GM18511 (cell line): ENCODE data around the gene CLDN7.

Source experiments
- ATAC-seq: cut with Tn5 transposase; IDR thresholded peaks from one replicate; pipeline ENCODE4 v1.9.1; 2021; ENCODE audit warnings: mild to moderate bottlenecking, moderate library complexity; ENCODE audit not compliant: unreplicated experiment

Gene CLDN7

GRCh38 chr17:7221278-7222092 lies 40.8 kb downstream of the CLDN7 start:
- ATAC-seq: no peak

DNA sequence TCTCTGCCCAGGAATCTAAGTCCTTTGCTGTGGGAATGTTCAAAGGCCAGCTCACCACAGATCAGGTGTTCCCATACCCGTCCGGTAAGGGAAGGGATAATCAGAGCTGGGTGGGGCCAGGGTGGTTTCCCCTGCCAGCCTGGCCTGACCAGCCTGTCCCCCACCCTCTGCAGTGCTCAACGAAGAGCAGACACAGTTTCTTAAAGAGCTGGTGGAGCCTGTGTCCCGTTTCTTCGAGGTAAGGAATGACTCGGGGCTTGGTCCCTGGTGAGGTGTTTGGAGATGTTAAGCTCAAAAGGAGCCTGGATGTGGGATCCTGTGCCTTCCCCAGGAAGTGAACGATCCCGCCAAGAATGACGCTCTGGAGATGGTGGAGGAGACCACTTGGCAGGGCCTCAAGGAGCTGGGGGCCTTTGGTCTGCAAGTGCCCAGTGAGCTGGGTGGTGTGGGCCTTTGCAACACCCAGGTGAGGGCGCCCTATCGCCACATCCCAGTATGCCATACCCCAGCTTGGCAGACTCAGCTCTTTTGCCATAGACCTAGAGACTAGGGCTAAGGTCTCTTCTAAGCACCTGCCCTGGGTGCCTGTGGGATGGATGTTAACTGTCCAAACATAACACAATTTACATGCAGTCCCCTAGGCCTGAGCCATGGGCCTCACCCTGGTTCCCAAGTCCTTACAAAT lies 41.5 kb downstream of the CLDN7 start:
- no peak for ATAC-seq

DNA sequence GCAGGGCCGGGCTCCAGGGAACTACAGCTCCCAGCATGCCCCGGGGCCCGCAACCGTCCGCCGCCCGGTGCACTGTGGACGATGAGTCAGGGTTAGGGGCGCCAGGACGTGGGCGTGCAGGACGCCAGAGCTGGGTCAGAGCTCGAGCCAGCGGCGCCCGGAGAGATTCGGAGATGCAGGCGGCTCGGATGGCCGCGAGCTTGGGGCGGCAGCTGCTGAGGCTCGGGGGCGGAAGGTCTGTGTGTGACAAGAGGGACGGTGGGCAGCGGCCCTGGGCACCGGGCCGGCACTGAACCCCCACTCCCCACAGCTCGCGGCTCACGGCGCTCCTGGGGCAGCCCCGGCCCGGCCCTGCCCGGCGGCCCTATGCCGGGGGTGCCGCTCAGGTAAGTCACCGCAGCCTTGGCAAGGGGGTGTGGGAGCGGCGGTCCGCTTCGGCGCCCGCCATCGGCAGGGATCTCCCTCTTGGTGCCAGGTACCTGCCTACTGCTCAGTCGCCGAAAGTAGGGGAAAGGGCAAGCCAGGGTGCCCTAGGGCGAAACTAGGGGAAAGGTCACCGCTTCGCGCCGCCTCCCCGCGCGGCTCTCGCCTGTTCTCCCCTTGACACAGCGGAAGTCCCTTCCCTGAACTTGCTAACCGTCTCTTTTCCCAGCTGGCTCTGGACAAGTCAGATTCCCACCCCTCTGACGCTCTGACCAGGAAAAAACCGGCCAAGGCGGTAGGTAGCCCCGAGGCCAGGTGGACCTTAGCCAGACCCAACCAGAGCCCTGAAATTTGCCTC lies 42.3 kb downstream of the CLDN7 start, which contains the start of the genes ACADVL and DLG4:
Gene ACADVL (plus strand): TSS at position 127 of the 781 bp plus-strand sequence. CDS start 47 bp downstream, at position 174.
Gene DLG4 (minus strand): TSS at position 25 of the 781 bp plus-strand sequence.
- peak; percentile 65 for ATAC-seq

GRCh38 chr17:7219229-7219811 lies 43.0 kb downstream of the CLDN7 start:
- ATAC-seq: no peak

DNA sequence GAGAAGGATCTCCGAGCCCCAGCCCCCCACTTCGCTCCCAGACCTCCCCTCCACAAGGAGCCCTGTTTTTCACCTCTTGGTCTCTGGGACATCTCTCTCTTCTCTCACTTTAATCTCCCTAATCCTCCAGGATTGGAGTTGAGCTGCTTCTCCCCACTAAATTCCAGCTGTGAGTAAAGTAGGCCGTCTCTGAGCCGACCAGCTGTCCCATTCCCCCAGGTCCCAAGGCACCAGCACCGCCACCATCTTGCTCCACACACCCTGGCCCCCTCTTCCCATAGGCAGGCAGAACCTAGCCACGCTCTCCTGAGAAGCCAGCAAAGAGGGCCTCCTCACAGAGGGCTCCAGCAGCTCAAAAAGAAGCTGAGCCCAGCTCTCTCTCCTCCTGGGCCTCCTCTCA lies 43.5 kb downstream of the CLDN7 start:
- no peak for ATAC-seq

- no peak for ATAC-seq
These were observed 44.1 kb downstream of the CLDN7 start for GRCh38 chr17:7218166-7218565.

- no peak for ATAC-seq
These were observed 44.9 kb downstream of the CLDN7 start for GRCh38 chr17:7217113-7217987.

GRCh38 chr17:7216242-7217112 lies 45.8 kb downstream of the CLDN7 start:
- no peak for ATAC-seq

DNA sequence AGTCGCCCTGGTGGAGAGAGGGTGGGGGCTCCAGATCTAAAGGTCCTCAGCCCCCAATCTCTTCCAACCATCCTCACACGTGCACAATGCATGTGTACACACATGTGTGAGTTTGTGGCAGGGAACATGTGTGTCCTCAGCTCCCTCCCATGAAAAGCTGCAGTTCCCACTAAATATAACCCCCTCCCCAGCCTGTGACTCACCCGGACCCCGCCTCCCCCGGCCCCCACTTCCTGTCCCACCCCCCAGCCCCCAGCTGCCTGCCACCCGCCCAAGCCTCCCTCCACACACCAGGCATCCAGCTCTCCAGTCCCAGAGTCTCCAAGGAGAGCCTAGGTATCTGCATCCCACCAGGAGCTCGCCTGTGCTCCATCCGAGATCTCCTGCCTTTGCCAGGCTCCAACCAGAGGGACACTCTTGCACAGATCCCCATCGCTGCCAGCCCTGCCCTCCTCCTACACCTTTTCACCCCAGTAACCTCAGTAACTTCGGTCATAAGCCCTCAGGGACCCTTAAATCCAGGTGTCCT lies 46.6 kb downstream of the CLDN7 start:
- ATAC-seq: no peak

- no peak for ATAC-seq
These were observed 47.1 kb downstream of the CLDN7 start for GRCh38 chr17:7215136-7215638.

GRCh38 chr17:7214300-7215135 lies 47.8 kb downstream of the CLDN7 start:
- peak; percentile 73 for ATAC-seq

DNA sequence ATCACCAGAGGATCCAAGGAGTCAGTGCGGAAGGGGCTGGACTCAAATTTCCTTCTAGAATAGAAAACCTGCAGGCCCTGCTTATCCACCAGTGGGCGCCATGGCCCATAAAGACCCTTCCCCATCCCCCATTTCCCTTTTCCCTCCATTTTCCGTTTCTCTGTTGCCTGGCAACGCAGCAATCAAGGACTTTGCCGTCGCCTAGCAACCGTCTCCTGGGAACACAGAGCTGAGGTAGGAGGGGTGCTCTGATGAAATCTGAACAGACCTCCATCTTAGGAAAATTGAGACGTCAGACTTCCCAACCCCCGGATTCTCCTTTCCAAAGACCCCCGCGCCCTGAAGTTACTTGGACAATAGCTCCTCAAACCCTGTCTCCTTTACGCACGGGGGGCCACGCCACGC lies 48.4 kb downstream of the CLDN7 start:
- ATAC-seq: no peak

- no peak for ATAC-seq
These were observed 50.6 kb downstream of the CLDN7 start for GRCh38 chr17:7211491-7212273.
